Measurements from ENCODE around the gene RPS6KB2. TPM values are rescaled to one million over a fixed set of nuclear protein-coding genes. Genes with fewer than 3 reads are reported as not detected.

RPS6KB2 gene
- total RNA-seq, 1 donor from 2014 or later: 49.5 TPM

- H3K9me3 Mint-ChIP-seq (ENCODE audit: unreplicated experiment): no peaks in the 10 kb centered on the region
- no peak overlapping the region for H3K27ac Mint-ChIP-seq (ENCODE audit: unreplicated experiment)
These were observed 20.6 kb upstream of the RPS6KB2 start for GRCh38 chr11:67407688-67408163.

GRCh38 chr11:67408437-67409200 is 19.7 kb upstream of the RPS6KB2 start:
- H3K27ac Mint-ChIP-seq (ENCODE audit: unreplicated experiment): no peak overlapping the region
- H3K27me3 Mint-ChIP-seq (ENCODE audit: unreplicated experiment): no peaks in the 10 kb centered on the region
- H3K36me3 Mint-ChIP-seq (ENCODE audit: unreplicated experiment): no peaks in the 10 kb centered on the region
- TF ChIP-seq CTCF (IDR thresholded peaks at IDR 0.05): no peak
- H3K9me3 Mint-ChIP-seq (ENCODE audit: unreplicated experiment): no peaks in the 10 kb centered on the region
- no peak for DNase-seq (ENCODE audit: extremely low spot score, unreplicated experiment)
- no peak overlapping the region for H3K4me3 Mint-ChIP-seq (ENCODE audit: unreplicated experiment)
- no peaks in the 10 kb centered on the region for H3K4me1 Mint-ChIP-seq (ENCODE audit: unreplicated experiment)

More at GRCh38 chr11:67407688-67408163, 20.6 kb upstream of the RPS6KB2 start:
- Mint-ChIP-seq H3K4me1 (ENCODE audit: unreplicated experiment) (no peaks in the 10 kb centered on the region), H3K4me3 (ENCODE audit: unreplicated experiment) (no peak overlapping the region), H3K36me3 (ENCODE audit: unreplicated experiment) (no peaks in the 10 kb centered on the region), H3K27me3 (ENCODE audit: unreplicated experiment) (no peaks in the 10 kb centered on the region)
- DNase-seq (ENCODE audit: extremely low spot score, unreplicated experiment): no peak
- no peak for TF ChIP-seq CTCF (IDR thresholded peaks at IDR 0.05)

GRCh38 chr11:67409261-67409666 is 19.0 kb upstream of the RPS6KB2 start:
- Mint-ChIP-seq H3K27me3 (ENCODE audit: unreplicated experiment) (no peaks in the 10 kb centered on the region), H3K9me3 (ENCODE audit: unreplicated experiment) (no peaks in the 10 kb centered on the region), H3K4me1 (ENCODE audit: unreplicated experiment) (no peaks in the 10 kb centered on the region), H3K4me3 (ENCODE audit: unreplicated experiment) (no peak overlapping the region), H3K27ac (ENCODE audit: unreplicated experiment) (no peak overlapping the region), H3K36me3 (ENCODE audit: unreplicated experiment) (no peaks in the 10 kb centered on the region)
- no peak for DNase-seq (ENCODE audit: extremely low spot score, unreplicated experiment)
- TF ChIP-seq CTCF (IDR thresholded peaks at IDR 0.05): no peak

GRCh38 chr11:67409781-67410368 is 18.4 kb upstream of the RPS6KB2 start:
- Mint-ChIP-seq H3K27ac (ENCODE audit: unreplicated experiment) (no peak overlapping the region), H3K36me3 (ENCODE audit: unreplicated experiment) (no peaks in the 10 kb centered on the region), H3K9me3 (ENCODE audit: unreplicated experiment) (no peaks in the 10 kb centered on the region), H3K27me3 (ENCODE audit: unreplicated experiment) (no peaks in the 10 kb centered on the region), H3K4me3 (ENCODE audit: unreplicated experiment) (no peak overlapping the region), H3K4me1 (ENCODE audit: unreplicated experiment) (no peaks in the 10 kb centered on the region)
- no peak for TF ChIP-seq CTCF (IDR thresholded peaks at IDR 0.05)
- DNase-seq (ENCODE audit: extremely low spot score, unreplicated experiment): no peak

GRCh38 chr11:67410369-67410831 is 17.9 kb upstream of the RPS6KB2 start:
- no peak overlapping the region for H3K4me3 Mint-ChIP-seq (ENCODE audit: unreplicated experiment)
- no peak overlapping the region for H3K27ac Mint-ChIP-seq (ENCODE audit: unreplicated experiment)
- H3K27me3 Mint-ChIP-seq (ENCODE audit: unreplicated experiment): no peaks in the 10 kb centered on the region
- no peak for TF ChIP-seq CTCF (IDR thresholded peaks at IDR 0.05)
- H3K36me3 Mint-ChIP-seq (ENCODE audit: unreplicated experiment): no peaks in the 10 kb centered on the region
- H3K9me3 Mint-ChIP-seq (ENCODE audit: unreplicated experiment): no peaks in the 10 kb centered on the region
- H3K4me1 Mint-ChIP-seq (ENCODE audit: unreplicated experiment): no peaks in the 10 kb centered on the region
- no peak for DNase-seq (ENCODE audit: extremely low spot score, unreplicated experiment)
